IMR-90 (cell line): ENCODE results near the gene CRNN. TPM values are rescaled to one million over a fixed set of nuclear protein-coding genes. Genes with fewer than 3 reads are reported as not detected.

ENCODE experiments used
- ATAC-seq: fragments of 200-7000 bp; cut with Tn5 transposase; 2 replicates; pipeline ENCODE4 v1.9.1; 2020; ENCODE audit warnings: low read depth, mild to moderate bottlenecking, moderate library complexity
- BruUV-seq: library from RNA; stranded (reverse); fragments of 400-500 nt; replicated peaks from 2 replicates; lab custom pipeline; 2021; lab: Mats Ljungman, UMichigan
- CTCF ChIA-PET: fragments of 300-600 bp; formaldehyde crosslinking; extraction: SDS; loops from one replicate; lab custom pipeline; 2021; ENCODE audit warnings: antibody characterized with exemption; lab: Yijun Ruan, JAX
- POLR2A ChIA-PET: fragments of 300-600 bp; sonication (Branson Sonifier 250); formaldehyde crosslinking; loops from one replicate; lab custom pipeline; 2022; ENCODE audit warnings: antibody characterized with exemption; ENCODE audit not compliant: unreplicated experiment; lab: Charles Lee
- DNase-seq: peaks from one replicate; pipeline ENCODE4 v3.0.0; 2013
- H2AFZ ChIP-seq: replicated peaks from 2 replicates; pipeline ENCODE3; 2013; ENCODE audit warnings: low read length, mild to moderate bottlenecking; ENCODE audit not compliant: poor library complexity
- H2AK5ac ChIP-seq: 2 replicates; pipeline ENCODE4 v1.6.1; 2013; ENCODE audit warnings: low read depth, low read length, inconsistent platforms
- H2AK9ac ChIP-seq: replicated peaks from 2 replicates; pipeline ENCODE3; 2013; ENCODE audit warnings: mild to moderate bottlenecking, low read depth, low read length, moderate library complexity; ENCODE audit not compliant: poor library complexity
- H2BK120ac ChIP-seq: 2 replicates; pipeline ENCODE4 v1.6.1; 2013; ENCODE audit warnings: low read depth, low read length, inconsistent platforms
- H2BK15ac ChIP-seq: 3 replicates; pipeline ENCODE4 v1.6.1; 2013; ENCODE audit warnings: low read depth, low read length, inconsistent platforms
- H2BK20ac ChIP-seq: 2 replicates; pipeline ENCODE4 v1.6.1; 2013; ENCODE audit warnings: low read depth, mild to moderate bottlenecking, inconsistent platforms, low read length, moderate library complexity
- H2BK5ac ChIP-seq: 2 replicates; pipeline ENCODE4 v1.6.1; 2013; ENCODE audit warnings: mild to moderate bottlenecking, low read depth, low read length, inconsistent platforms; ENCODE audit not compliant: poor library complexity, severe bottlenecking
- H3K14ac ChIP-seq: replicated peaks from 2 replicates; pipeline ENCODE4 v1.6.1; 2013; ENCODE audit warnings: low read depth, low read length, inconsistent platforms
- H3K18ac ChIP-seq: 2 replicates; pipeline ENCODE4 v1.6.1; 2013; ENCODE audit warnings: low read depth, low read length, control low read depth
- H3K23ac ChIP-seq: 2 replicates; pipeline ENCODE4 v1.6.1; 2013; ENCODE audit warnings: low read depth, low read length, inconsistent platforms
- H3K27ac ChIP-seq: 2 replicates; pipeline ENCODE4 v1.5.1; 2013; ENCODE audit warnings: mild to moderate bottlenecking, control low read depth, low read length; ENCODE audit not compliant: insufficient read depth
- H3K27me3 ChIP-seq: 2 replicates; pipeline ENCODE4 v1.6.1; 2013; ENCODE audit warnings: low read length; ENCODE audit not compliant: control insufficient read depth, insufficient read depth
- H3K36me3 ChIP-seq: 2 replicates; pipeline ENCODE4 v1.6.1; 2013; ENCODE audit warnings: low read length, mixed read lengths; ENCODE audit not compliant: control insufficient read depth, insufficient read depth
- H3K4ac ChIP-seq: 2 replicates; pipeline ENCODE4 v1.6.1; 2013; ENCODE audit warnings: low read depth, low read length, inconsistent platforms
- H3K4me1 ChIP-seq: 2 replicates; pipeline ENCODE4 v1.6.1; 2013; ENCODE audit warnings: low read length, mixed read lengths; ENCODE audit not compliant: control insufficient read depth, insufficient read depth
- H3K4me2 ChIP-seq: 2 replicates; pipeline ENCODE4 v1.6.1; 2013; ENCODE audit warnings: low read depth, mild to moderate bottlenecking, control low read depth, low read length, moderate library complexity
- H3K4me3 ChIP-seq: 2 replicates; pipeline ENCODE4 v1.5.1; 2013; ENCODE audit warnings: low read depth, mild to moderate bottlenecking, control low read depth, low read length, moderate library complexity; ENCODE audit not compliant: insufficient read depth
- H3K56ac ChIP-seq: 2 replicates; pipeline ENCODE4 v1.6.1; 2013; ENCODE audit warnings: low read length, inconsistent platforms; ENCODE audit not compliant: insufficient read depth; ENCODE audit errors: extremely low read depth
- H3K79me1 ChIP-seq, 2 experiments: 2 replicates each; pipeline ENCODE4 v1.6.1; 2013; ENCODE audit warnings: low read length in 2 of 2, inconsistent platforms in 1 of 2, low read depth in 1 of 2
- H3K9ac ChIP-seq: 2 replicates; pipeline ENCODE4 v1.6.1; 2013; ENCODE audit warnings: low read depth, low read length, control low read depth
- H3K9me1 ChIP-seq: 2 replicates; pipeline ENCODE4 v1.6.1; 2013; ENCODE audit warnings: low read length, inconsistent platforms; ENCODE audit not compliant: insufficient read depth
- H3K9me3 ChIP-seq: 2 replicates; pipeline ENCODE4 v1.6.1; 2013; ENCODE audit warnings: low read length; ENCODE audit not compliant: control insufficient read depth, insufficient read depth
- H4K20me1 ChIP-seq: 2 replicates; pipeline ENCODE4 v1.6.1; 2013; ENCODE audit warnings: low read length, inconsistent platforms; ENCODE audit not compliant: insufficient read depth
- H4K5ac ChIP-seq: 2 replicates; pipeline ENCODE4 v1.6.1; 2013; ENCODE audit warnings: mild to moderate bottlenecking, low read depth, low read length, control low read depth
- H4K8ac ChIP-seq, 2 experiments: 2 replicates each; pipeline ENCODE4 v1.6.1; 2013; ENCODE audit warnings: low read depth in 2 of 2, low read length in 2 of 2, control low read depth in 1 of 2, inconsistent platforms in 1 of 2
- H4K91ac ChIP-seq: 2 replicates; pipeline ENCODE4 v1.6.1; 2013; ENCODE audit warnings: low read depth, low read length, inconsistent platforms; ENCODE audit not compliant: insufficient read depth
- BHLHE40 ChIP-seq: fragments of 150-350 bp; IDR thresholded peaks from 2 replicates; pipeline ENCODE4 v1.6.1; 2016; ENCODE audit warnings: mild to moderate bottlenecking, low read depth, low read length
- CEBPB ChIP-seq: IDR thresholded peaks from 2 replicates; pipeline ENCODE4 v1.6.1; 2012; ENCODE audit warnings: low read depth, low read length, improper control_type of control experiment
- CHD1 ChIP-seq: IDR thresholded peaks from 2 replicates; pipeline ENCODE4 v1.6.1; 2012; ENCODE audit warnings: low read depth, low read length, improper control_type of control experiment
- ELK1 ChIP-seq: fragments of 150-350 bp; IDR thresholded peaks from 2 replicates; pipeline ENCODE4 v1.6.1; 2016; ENCODE audit warnings: low read depth, mild to moderate bottlenecking, low read length, moderate library complexity, borderline replicate concordance
- FOS ChIP-seq: fragments of 150-350 bp; IDR thresholded peaks from 2 replicates; pipeline ENCODE4 v1.6.1; 2016; ENCODE audit warnings: low read depth, low read length
- MAFK ChIP-seq: IDR thresholded peaks from 2 replicates; pipeline ENCODE4 v1.6.1; 2012; ENCODE audit warnings: low read depth, low read length, improper control_type of control experiment
- MAZ ChIP-seq: IDR thresholded peaks from 2 replicates; pipeline ENCODE4 v1.6.1; 2012; ENCODE audit warnings: low read depth, mild to moderate bottlenecking, low read length, improper control_type of control experiment, moderate library complexity, borderline replicate concordance
- NFE2L2 ChIP-seq: fragments of 150-350 bp; IDR thresholded peaks from 2 replicates; pipeline ENCODE4 v1.6.1; 2016; ENCODE audit warnings: low read depth, mild to moderate bottlenecking, low read length
- POLR2A ChIP-seq: IDR thresholded peaks from 2 replicates; pipeline ENCODE4 v1.6.1; 2012; ENCODE audit warnings: mild to moderate bottlenecking, low read depth, low read length
- RAD21 ChIP-seq: IDR thresholded peaks from 2 replicates; pipeline ENCODE4 v1.6.1; 2012; ENCODE audit warnings: low read length, improper control_type of control experiment
- RCOR1 ChIP-seq: IDR thresholded peaks from 2 replicates; pipeline ENCODE4 v1.6.1; 2012; ENCODE audit warnings: mild to moderate bottlenecking, low read length, improper control_type of control experiment; ENCODE audit not compliant: insufficient replicate concordance
- RFX5 ChIP-seq: IDR thresholded peaks from 2 replicates; pipeline ENCODE4 v1.8.0; 2012; ENCODE audit warnings: low read depth, mild to moderate bottlenecking, low read length, moderate library complexity
- SMC3 ChIP-seq: fragments of 150-350 bp; IDR thresholded peaks from 2 replicates; pipeline ENCODE4 v1.6.1; 2016; ENCODE audit warnings: low read depth, mild to moderate bottlenecking, antibody characterized with exemption, low read length, moderate library complexity
- USF2 ChIP-seq: fragments of 150-350 bp; IDR thresholded peaks from 2 replicates; pipeline ENCODE4 v1.6.1; 2017; ENCODE audit warnings: mild to moderate bottlenecking, antibody characterized with exemption, low read length, low read depth
- WGBS, 2 experiments: methylation state at CpG; one replicate each; pipeline versions ENCODE4 v1.1.5 to v1.1.7; 2013; ENCODE audit warnings: missing lambda C conversion rate in 2 of 2; ENCODE audit not compliant: insufficient read length in 1 of 2; ENCODE audit errors: extremely low coverage in 2 of 2; 5-methylcytosine and 5-hydroxymethylcytosine counted together
- dilution Hi-C: fragments of 300-500 bp; cut with HindIII; formaldehyde crosslinking; loops from one replicate; pipeline ENCODE4 v1.14.3; 2018; ENCODE audit warnings: low sequenced_read_pairs; ENCODE audit not compliant: unreplicated experiment
- in situ Hi-C: fragments of 300-500 bp; cut with MboI; formaldehyde crosslinking; loops from 3 replicates; pipeline ENCODE4 v1.14.3; 2019; ENCODE audit warnings: low sequenced_read_pairs, inconsistent platforms, mixed read lengths
- intact Hi-C: fragments of 100-400 bp; cut with micrococcal nuclease; formaldehyde crosslinking; loops from 2 replicates; pipeline ENCODE4 v1.10.0; 2022
- polyA plus RNA-seq, 3 experiments: library from polyadenylated mRNA; depleted of rRNA; stranded (reverse); fragments of >200 nt; gene quantifications; 2 replicates each; pipeline ENCODE4 v1.2.3, GENCODE V29; 2012; ENCODE audit warnings: low replicate concordance in 1 of 3
- total RNA-seq: library from RNA; depleted of rRNA; stranded (reverse); fragments of >200 nt; gene quantifications from 2 replicates; pipeline ENCODE4 v1.2.3, GENCODE V29; 2012
- TF ChIP-seq, protein P1 (sequence below): conservative IDR thresholded peaks from 2 replicates; pipeline ENCODE4 v1.5.1; 2012; ENCODE audit warnings: mild to moderate bottlenecking, low read depth, low read length, improper control_type of control experiment

Gene CRNN
- total and polyA plus RNA-seq, 2 of the 4 experiments (the other 2 are of a cell fraction), result not detected

- H3K4me3 ChIP-seq, result no peak overlapping the region
- no peaks in the 10 kb centered on the region for H3K9me3 ChIP-seq
- H3K4me2 ChIP-seq, result no peak overlapping the region
- no peaks in the 10 kb centered on the region for H3K79me1 ChIP-seq
- H2AK5ac ChIP-seq, result no peak overlapping the region
- no peak overlapping the region for H2BK120ac ChIP-seq
- H3K56ac ChIP-seq, result no peak overlapping the region
- H3K4ac ChIP-seq, result no peak overlapping the region
- no peak overlapping the region for H2AFZ ChIP-seq
- no peaks in the 10 kb centered on the region for H4K20me1 ChIP-seq
- no peak overlapping the region for H4K8ac ChIP-seq
- H2AK9ac ChIP-seq, result no peak overlapping the region
- no peak overlapping the region for H3K27ac ChIP-seq
- H2BK15ac ChIP-seq, result no peak overlapping the region
- H2BK20ac ChIP-seq, result no peak overlapping the region
- CTCF ChIA-PET, result no interaction called here
- no peaks in the 10 kb centered on the region for H3K36me3 ChIP-seq
- H4K91ac ChIP-seq, result no peak overlapping the region
- no TSS peak for BruUV-seq
- no peaks in the 10 kb centered on the region for H3K4me1 ChIP-seq
- no peak overlapping the region for H3K23ac ChIP-seq
- no peak overlapping the region for H4K5ac ChIP-seq
- no peak overlapping the region for H3K9ac ChIP-seq
- no peak overlapping the region for H2BK5ac ChIP-seq
- no peaks in the 10 kb centered on the region for H3K27me3 ChIP-seq
- intact Hi-C loops (no loop called here), dilution Hi-C loops (no loop called here), in situ Hi-C loops (no loop called here)
- POLR2A ChIA-PET, result no interaction called here
- DNase-seq, result no peak
- H3K9me1 ChIP-seq, result no peaks in the 10 kb centered on the region
- TF ChIP-seq SMC3 (no peak), NFE2L2 (no peak), BHLHE40 (no peak), MAFK (no peak), CEBPB (no peak), CHD1 (no peak), RAD21 (no peak), USF2 (no peak), RCOR1 (no peak), RFX5 (no peak), ELK1 (no peak), POLR2A (no peak), MAZ (no peak), FOS (no peak)
- TF ChIP-seq, protein P1, sequence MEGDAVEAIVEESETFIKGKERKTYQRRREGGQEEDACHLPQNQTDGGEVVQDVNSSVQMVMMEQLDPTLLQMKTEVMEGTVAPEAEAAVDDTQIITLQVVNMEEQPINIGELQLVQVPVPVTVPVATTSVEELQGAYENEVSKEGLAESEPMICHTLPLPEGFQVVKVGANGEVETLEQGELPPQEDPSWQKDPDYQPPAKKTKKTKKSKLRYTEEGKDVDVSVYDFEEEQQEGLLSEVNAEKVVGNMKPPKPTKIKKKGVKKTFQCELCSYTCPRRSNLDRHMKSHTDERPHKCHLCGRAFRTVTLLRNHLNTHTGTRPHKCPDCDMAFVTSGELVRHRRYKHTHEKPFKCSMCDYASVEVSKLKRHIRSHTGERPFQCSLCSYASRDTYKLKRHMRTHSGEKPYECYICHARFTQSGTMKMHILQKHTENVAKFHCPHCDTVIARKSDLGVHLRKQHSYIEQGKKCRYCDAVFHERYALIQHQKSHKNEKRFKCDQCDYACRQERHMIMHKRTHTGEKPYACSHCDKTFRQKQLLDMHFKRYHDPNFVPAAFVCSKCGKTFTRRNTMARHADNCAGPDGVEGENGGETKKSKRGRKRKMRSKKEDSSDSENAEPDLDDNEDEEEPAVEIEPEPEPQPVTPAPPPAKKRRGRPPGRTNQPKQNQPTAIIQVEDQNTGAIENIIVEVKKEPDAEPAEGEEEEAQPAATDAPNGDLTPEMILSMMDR, result no peak
- H3K14ac ChIP-seq, result no peak overlapping the region
- ATAC-seq, result no peak
- 90% methylated on average over 8 of the region's 26 CpGs; no CpG with 5 or more reads in 1 of the 2 experiments for WGBS, 2 experiments
- no peak overlapping the region for H3K18ac ChIP-seq
Measured at GRCh38 chr1:152462636-152463035, 48.6 kb upstream of the CRNN start.
